Heart left ventricle (tissue), 16 donors: ENCODE results near the gene OGA. TPM values are rescaled to one million over a fixed set of nuclear protein-coding genes. Genes with fewer than 3 reads are reported as not detected.

Source experiments
- ATAC-seq, 4 donors: fragments of 200-7000 bp; cut with Tn5 transposase; one replicate each; pipeline ENCODE4 v1.9.1; 2020 to 2022; ENCODE audit warnings: moderate library complexity in 4 of 4, mild to moderate bottlenecking in 3 of 4, moderate number of reproducible peaks in 1 of 4
- DNase-seq, 5 donors: peaks; one replicate each; pipeline ENCODE4 v3.0.0-alpha.2; 2020
- H3K27ac ChIP-seq, 12 donors: fragments of 200-600 bp; sonication (generic) in 4 of 12; one replicate each; pipeline versions ENCODE4 v1.5.0 to v1.8.0; 2016 to 2022; ENCODE audit warnings: mild to moderate bottlenecking in 2 of 12
- H3K27me3 ChIP-seq, 9 donors: fragments of 200-600 bp; sonication (generic) in 2 of 9; one replicate each; pipeline versions ENCODE4 v1.5.1 to v1.8.0; 2016 to 2022; ENCODE audit warnings: mild to moderate bottlenecking in 3 of 9
- H3K36me3 ChIP-seq, 9 donors: fragments of 200-600 bp; sonication (generic) in 2 of 9; one replicate each; pipeline versions ENCODE4 v1.5.0 to v1.8.0; 2018 to 2022; ENCODE audit warnings: mild to moderate bottlenecking in 2 of 9
- H3K4me1 ChIP-seq, 12 donors: fragments of 200-600 bp; sonication (generic) in 4 of 12; one replicate each; pipeline versions ENCODE4 v1.5.0 to v1.8.0; 2016 to 2022; ENCODE audit warnings: mild to moderate bottlenecking in 3 of 12
- H3K4me3 ChIP-seq, 12 donors: fragments of 200-600 bp; sonication (generic) in 4 of 12; one replicate each; pipeline versions ENCODE4 v1.5.0 to v1.8.0; 2017 to 2022; ENCODE audit warnings: mild to moderate bottlenecking in 9 of 12, moderate library complexity in 4 of 12
- H3K9me3 ChIP-seq, 12 donors: fragments of 200-600 bp; sonication (generic) in 4 of 12; one replicate each; pipeline versions ENCODE4 v1.5.0 to v1.8.0; 2016 to 2022; ENCODE audit warnings: mild to moderate bottlenecking in 1 of 12
- POLR2A ChIP-seq, 2 donors: fragments of 450-650 bp; IDR thresholded peaks; one replicate each; pipeline ENCODE4 v1.6.1; 2017; ENCODE audit warnings: antibody characterized with exemption in 2 of 2, mild to moderate bottlenecking in 2 of 2, moderate library complexity in 2 of 2
- WGBS, 4 donors: extraction: QIAGEN DNeasy Blood & Tissue Kit in 2 of 4; methylation state at CpG; one replicate each; pipeline versions ENCODE4 v1.1.5 to v1.1.7; 2013 to 2018; 5-methylcytosine and 5-hydroxymethylcytosine counted together
- intact Hi-C, 10 donors: fragments of 100-400 bp; cut with DNase I; formaldehyde crosslinking; loops; one replicate each; pipeline versions ENCODE4 v1.11.1 to v1.14.2; 2022
- polyA plus RNA-seq, 2 donors: library from polyadenylated mRNA; stranded (reverse); fragments of 200-250 nt; gene quantifications; one replicate each; pipeline ENCODE4 v1.2.3, GENCODE V29; 2013
- total RNA-seq, 9 donors: library from RNA; depleted of rRNA in 2 of 9; stranded (reverse); fragments of >200 nt in 2 of 9; fragmentation: NEBNext Ultra II Directional in 3 of 9; extraction: Animal tissue kit (Norgen Biotek cat#: 25700) in 3 of 9; gene quantifications; one replicate each; pipeline versions ENCODE4 v1.1.0 to v1.2.4, GENCODE V29; 2016 to 2023
- TF ChIP-seq, protein P1 (sequence below), 12 donors: fragments of 200-600 bp; sonication (generic) in 4 of 12; IDR thresholded peaks; one replicate each; pipeline versions ENCODE4 v1.5.0 to v1.8.0; 2018 to 2022; ENCODE audit warnings: antibody characterized with exemption in 12 of 12, mild to moderate bottlenecking in 5 of 12
- donor health status: ischemic (EF 13 %, LVEDD 7.1; RV severe dilation, severe dysfunction).
- donor health status: healthy with polysubstance abuse.
- donor health status: DM: no; HTN: yes; CAD: no.
- donor health status: DM: no; HTN: no; CAD: no.
- donor health status: ischemic (EF 25% LVEDD 6.9; RV normal size, moderate dysfunction).
- donor health status: ischemic (EF 25% LVEDD 5.7; RV mildly dilated, moderate dysfunction).
- donor health status: healthy.
- donor health status: DM: yes; HTN: yes; CAD: no.
- donor health status: ischemic (EF 35%, LVEDD 5.7; RV mildly dilated, moderate dysfunction).
- donor health status: nonischemic (EF 11% LVEDD 7.7; RV severe dilation, severe dysfunction).
- donor health status: DM: yes; HTN: yes; CAD: no.
- donor health status: PGD.
- donor health status: ischemic (EF 29% LVEDD 5.4; RV normal size, mild dysfunction).
- donor health status: nonischemic (EF 23%, LVEDD 6.1; RV moderate dilation, normal function).

Gene OGA
- total and polyA plus RNA-seq, 11 donors = 42.1 to 164 (median 90.7) TPM

DNA sequence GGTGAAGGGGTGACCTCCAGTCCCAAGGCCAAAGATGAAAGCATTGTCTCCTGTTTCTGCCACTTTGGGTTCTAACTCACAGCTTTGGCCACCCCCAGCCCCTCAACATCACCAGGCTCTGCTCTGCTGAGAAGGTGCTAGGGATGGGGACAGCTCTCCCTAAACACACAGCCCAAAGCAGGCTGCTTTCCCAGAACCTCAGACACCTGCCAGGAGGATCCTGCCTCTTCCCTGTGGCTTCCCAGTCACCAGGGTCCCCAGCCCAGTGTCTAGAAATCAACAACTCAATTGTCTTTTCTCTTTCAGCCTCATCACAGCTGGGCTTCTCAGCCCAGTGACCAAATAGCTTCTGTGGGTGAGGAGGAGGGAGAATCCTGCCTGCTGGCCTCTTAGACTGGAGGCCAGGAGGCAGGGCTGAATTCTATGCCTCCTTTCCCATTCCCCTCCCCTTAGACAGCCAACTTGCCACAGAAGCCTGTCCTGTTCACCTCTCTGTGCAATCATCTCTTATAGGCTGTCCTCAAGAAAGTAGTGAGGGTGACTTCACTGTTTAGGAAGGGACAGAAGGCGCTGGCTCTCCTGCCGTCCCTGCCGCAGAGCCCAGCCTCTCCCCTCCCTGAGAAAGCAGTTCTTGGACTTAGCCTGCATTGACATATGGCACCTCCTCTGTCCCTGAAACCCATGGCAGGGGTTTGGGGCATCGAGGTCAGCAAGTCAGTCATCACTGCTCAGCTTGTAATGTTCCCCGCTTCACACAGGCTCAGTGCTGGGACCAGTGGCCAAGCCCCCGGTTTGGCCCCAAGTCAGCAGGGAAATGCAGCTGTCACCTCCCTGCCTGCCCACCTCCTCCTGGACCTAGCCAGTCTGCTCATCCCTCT lies 46.0 kb downstream of the OGA start:
- Histone ChIP-seq H3K4me1 (peaks cover 0 to 22% (median 7%) of the 10 kb centered on the region in 12 donors), H3K27ac (no peak overlapping the region), H3K9me3 (no peaks in the 10 kb centered on the region), H3K36me3 (no peaks in the 10 kb centered on the region), H3K4me3 (no peak overlapping the region), H3K27me3 (peaks cover 18 to 77% (median 56%) of the 10 kb centered on the region in 9 donors)
- DNase-seq = no peak
- intact Hi-C loops = loop anchor here in 2 of 10 donors (10.0 kb wide), 1 partner anchor 557 kb away; no protein-coding TSS in a partner anchor
- TF ChIP-seq, protein P1, sequence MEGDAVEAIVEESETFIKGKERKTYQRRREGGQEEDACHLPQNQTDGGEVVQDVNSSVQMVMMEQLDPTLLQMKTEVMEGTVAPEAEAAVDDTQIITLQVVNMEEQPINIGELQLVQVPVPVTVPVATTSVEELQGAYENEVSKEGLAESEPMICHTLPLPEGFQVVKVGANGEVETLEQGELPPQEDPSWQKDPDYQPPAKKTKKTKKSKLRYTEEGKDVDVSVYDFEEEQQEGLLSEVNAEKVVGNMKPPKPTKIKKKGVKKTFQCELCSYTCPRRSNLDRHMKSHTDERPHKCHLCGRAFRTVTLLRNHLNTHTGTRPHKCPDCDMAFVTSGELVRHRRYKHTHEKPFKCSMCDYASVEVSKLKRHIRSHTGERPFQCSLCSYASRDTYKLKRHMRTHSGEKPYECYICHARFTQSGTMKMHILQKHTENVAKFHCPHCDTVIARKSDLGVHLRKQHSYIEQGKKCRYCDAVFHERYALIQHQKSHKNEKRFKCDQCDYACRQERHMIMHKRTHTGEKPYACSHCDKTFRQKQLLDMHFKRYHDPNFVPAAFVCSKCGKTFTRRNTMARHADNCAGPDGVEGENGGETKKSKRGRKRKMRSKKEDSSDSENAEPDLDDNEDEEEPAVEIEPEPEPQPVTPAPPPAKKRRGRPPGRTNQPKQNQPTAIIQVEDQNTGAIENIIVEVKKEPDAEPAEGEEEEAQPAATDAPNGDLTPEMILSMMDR (IDR thresholded peaks at IDR 0.05) = no peak
- TF ChIP-seq POLR2A (IDR thresholded peaks at IDR 0.05) = no peak
- ATAC-seq = no peak
- WGBS, 4 donors = 68 to 77% (median 75%) methylated on average over 6 of the region's 6 CpGs

DNA sequence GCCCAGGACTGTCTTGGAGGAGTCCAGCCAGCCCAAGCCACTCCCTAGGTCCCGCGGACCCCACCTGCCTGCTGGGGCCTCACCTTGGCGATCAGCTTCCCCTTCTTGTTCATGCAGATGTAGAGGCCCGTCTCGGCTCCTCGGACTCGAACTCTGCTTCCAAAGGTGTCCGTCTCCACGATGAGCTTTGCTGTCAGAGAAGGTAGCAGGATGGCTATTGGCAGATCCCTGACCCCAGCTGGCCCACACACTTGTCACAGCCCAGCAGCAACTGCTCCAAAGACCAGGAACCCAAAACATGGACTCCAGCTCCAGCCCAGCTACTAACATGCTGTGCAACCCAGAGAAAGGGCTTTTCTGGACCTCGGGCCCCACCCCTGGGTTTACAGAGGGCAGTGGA lies 46.9 kb downstream of the OGA start:
- no peak overlapping the region for H3K27ac ChIP-seq
- H3K36me3 ChIP-seq = no peaks in the 10 kb centered on the region
- no peak for ATAC-seq
- no peak overlapping the region for H3K4me3 ChIP-seq
- no peak for DNase-seq
- TF ChIP-seq, protein P1 (IDR thresholded peaks at IDR 0.05) = no peak
- TF ChIP-seq POLR2A (IDR thresholded peaks at IDR 0.05) = no peak
- H3K4me1 ChIP-seq = peaks cover 0 to 19% (median 7%) of the 10 kb centered on the region in 12 donors
- no peaks in the 10 kb centered on the region for H3K9me3 ChIP-seq
- intact Hi-C loops = loop anchor here in 2 of 10 donors (10.0 kb wide), 1 partner anchor 557 kb away; no protein-coding TSS in a partner anchor
- peaks cover 18 to 71% (median 47%) of the 10 kb centered on the region in 9 donors for H3K27me3 ChIP-seq
- WGBS, 4 donors = 85 to 94% (median 91%) methylated on average over 10 of the region's 10 CpGs

DNA sequence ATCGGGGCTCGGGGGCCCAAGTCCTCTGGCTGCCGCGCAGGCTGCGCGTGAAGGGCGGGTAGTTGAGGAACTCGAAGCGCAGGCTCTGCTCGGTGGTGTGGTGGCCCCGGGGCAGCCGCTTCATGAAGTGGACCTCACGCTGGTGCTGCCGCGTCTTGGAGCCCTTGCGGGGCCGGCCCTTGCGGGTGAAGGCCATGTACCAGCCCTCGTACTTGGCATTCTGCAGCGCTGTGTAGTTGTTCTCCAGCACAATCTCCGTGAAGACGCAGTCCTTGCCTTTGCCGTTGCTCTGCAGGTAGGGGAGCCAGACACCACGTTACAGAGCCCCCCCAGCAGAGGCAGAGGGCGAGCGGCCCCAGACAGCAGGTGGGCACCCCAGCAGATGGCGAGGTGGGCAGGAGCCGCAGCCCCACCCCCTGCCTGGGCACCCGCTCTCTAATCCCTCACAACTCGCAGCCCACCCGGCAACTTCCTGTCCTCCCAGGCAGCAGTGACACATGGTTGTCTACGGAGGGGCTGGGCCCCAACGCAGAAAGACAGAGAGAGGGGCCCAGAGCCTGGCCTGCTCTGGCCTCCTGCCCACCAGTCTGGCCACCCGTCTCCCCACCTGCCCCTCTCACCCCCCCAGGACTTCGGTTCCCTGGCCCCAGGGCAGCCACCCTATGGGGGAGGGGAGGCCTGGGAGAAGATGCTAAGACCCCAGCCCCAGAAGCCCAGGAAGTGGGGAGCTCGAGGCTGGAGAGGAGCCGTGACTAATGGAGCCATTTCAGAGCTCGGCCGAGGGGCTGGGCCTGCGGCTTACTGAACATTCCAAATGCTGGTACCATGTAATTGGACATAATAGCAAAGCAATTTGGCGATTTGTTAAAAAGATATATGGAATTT lies 47.7 kb downstream of the OGA start:
- Histone ChIP-seq H3K4me1 (peaks cover 0 to 13% (median 6%) of the 10 kb centered on the region in 12 donors), H3K27ac (no peak overlapping the region), H3K9me3 (no peaks in the 10 kb centered on the region), H3K36me3 (no peaks in the 10 kb centered on the region), H3K27me3 (peaks cover 18 to 68% (median 39%) of the 10 kb centered on the region in 9 donors), H3K4me3 (no peak overlapping the region)
- intact Hi-C loops = loop anchor here in 2 of 10 donors (10.0 kb wide), 1 partner anchor 556 kb away; no protein-coding TSS in a partner anchor
- ATAC-seq = no peak
- 78 to 86% (median 78%) methylated on average over 34 to 41 of the region's 41 CpGs for WGBS, 4 donors
- TF ChIP-seq, protein P1 (IDR thresholded peaks at IDR 0.05) = no peak
- no peak for TF ChIP-seq POLR2A (IDR thresholded peaks at IDR 0.05)
- DNase-seq = no peak
